RCC 7860 (cell line): Measurements from ENCODE around the gene NAXD.
A peak's percentile ranks its signal among the peaks of the same experiment; 100 is the strongest.
"Not testable (repeated sequence)": the region's sequence is repeated elsewhere in the genome, so short reads cannot be mapped to it uniquely, and the experiment has no call there.

Source experiments
- DNase-seq: peaks from one replicate; pipeline ENCODE4 v3.0.0-alpha.2; 2015; ENCODE audit warnings: low spot score
- FAIRE-seq: peaks from 2 replicates; lab custom pipeline; 2012; peaks lifted over from hg19 to GRCh38; lab: Jason Lieb, UNC

NAXD gene

GRCh38 chr13:110593430-110594130 is 21.8 kb upstream of the NAXD start:
- FAIRE-seq (peak; percentile 75), DNase-seq (peak; percentile 62)

DNA sequence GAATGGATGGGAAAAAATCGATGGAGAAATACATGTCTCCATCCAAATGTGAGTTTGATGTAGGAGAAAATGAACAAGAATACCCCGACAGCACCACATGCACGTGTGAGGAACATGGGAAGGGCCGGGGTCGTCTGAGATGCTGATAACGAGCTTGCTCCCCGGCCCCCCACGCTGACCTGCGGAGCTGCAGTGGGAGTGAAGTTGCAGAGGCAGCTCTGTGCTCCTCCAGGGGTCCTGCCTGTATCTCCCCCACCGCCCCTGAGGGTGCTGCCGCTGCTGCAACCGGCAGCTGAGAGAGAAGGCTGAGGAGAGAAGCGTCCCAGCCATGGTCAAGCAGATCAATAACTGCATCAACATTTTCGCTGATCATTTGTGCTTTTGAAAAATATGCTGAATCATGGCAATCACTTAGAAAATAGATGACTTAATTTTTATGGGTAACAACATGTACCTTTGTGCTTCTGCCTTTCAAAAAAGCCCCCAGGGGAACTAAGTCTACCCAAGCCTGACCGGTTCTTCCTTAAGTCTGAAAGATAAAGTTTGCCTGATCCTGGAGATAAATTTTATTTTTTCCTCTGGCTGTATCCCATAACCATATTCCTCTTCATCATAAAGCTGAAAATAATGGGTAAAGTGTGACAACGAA is 18.2 kb upstream of the NAXD start:
- FAIRE-seq (no peak), DNase-seq (no peak)

- no peak for DNase-seq
- FAIRE-seq = no peak
These were observed 15.0 kb upstream of the NAXD start for GRCh38 chr13:110600261-110600819.

DNA sequence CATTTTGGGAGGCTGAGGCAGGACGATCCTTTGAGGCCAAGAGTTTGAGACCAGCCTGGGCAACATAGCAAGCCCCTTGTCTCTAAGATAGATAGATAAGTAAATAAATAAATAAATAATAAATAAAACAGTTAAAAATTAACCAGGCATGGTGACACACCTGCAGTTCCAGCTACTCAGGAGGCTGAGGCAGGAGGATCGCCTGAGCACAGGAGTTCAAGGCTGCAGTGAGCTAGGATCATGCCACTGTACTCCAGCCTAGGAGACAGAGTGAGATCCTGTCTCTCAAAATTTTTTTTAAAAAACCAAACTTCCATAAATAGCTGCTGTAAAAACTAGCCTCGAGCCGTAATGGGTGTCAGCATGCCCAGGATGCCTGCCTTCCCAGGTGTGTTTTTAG is 14.4 kb upstream of the NAXD start:
- DNase-seq (no peak), FAIRE-seq (no peak)

DNA sequence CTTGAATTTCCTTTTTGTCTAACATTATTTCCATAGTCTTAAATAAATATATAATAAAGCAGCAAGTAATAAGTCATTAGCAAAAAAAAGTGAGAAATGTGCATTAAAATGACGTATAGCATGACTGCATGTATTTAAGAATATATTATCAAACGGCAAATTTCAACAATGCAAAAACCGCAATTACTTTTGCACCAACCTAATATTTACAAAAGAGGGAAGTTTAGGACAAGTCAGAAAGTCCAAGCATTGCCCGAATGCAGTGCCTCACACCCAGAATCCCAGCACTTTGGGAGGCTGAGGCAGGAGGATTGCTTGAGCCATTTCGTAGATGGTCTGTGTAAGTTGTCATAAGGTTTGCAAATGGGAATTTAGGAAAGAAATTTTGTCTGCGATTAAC is 10.2 kb upstream of the NAXD start:
- FAIRE-seq = no peak

GRCh38 chr13:110606281-110606680 is 9.1 kb upstream of the NAXD start:
- not testable (repeated sequence) for FAIRE-seq, DNase-seq

More for the DNA sequence above, 10.2 kb upstream of the NAXD start:
- DNase-seq = no peak

DNA sequence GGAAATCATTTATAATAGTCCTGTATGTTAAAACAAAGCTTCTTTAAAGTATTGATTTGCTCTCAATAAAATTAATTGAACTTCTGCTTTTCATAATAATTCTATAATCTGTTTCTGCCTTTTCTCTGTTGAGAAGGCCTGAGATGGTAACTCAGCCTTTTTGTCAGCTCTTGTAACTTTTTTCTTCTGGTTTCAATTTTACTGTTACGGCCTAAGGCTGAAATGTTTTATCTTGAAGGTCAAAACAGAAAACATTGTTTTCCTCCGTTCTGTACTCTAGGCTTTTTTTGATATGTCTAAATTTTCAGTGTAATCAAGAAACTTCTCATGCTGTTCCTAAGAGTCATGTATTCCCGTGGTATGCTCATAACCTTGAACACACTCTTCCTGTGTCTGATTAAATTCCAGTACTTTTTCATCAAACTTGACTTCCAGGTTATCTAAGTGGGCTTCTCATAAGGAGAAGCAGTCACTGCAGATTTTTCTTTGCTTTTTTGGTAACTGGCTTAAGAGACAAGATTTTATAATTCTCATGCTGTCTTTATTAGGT is 7.6 kb upstream of the NAXD start:
- DNase-seq = no peak
- FAIRE-seq = no peak

DNA sequence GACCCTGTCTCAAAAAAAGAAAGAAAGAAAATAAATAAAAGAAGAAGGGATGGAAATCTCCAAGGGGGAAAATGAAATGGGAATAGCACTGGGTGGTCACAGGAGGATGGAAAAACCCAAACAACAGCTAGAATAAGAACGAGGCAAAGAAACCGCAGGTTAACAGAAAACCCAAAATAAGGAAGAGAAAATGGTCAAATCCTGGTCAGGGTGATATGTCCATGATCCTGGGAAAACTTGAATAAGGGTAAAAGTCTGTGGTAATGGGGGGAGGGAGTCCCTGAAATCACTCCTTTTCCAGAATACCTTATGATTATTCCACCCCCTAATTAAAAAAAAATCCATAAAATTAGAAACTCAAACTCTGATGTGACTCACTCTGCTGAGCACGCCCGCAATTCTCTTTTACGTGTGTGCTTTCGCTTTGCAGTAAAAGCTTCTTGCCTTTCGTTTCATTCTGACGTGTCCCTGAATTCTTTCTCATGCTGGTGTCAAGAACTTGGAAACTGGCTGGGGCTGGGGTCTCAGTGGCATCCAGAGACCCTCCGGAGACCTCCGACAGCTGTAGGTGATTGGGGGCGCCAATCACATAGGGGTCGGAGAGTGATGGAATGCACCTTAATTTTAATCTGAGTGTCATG is 4.3 kb upstream of the NAXD start:
- no peak for DNase-seq
- FAIRE-seq = no peak

DNA sequence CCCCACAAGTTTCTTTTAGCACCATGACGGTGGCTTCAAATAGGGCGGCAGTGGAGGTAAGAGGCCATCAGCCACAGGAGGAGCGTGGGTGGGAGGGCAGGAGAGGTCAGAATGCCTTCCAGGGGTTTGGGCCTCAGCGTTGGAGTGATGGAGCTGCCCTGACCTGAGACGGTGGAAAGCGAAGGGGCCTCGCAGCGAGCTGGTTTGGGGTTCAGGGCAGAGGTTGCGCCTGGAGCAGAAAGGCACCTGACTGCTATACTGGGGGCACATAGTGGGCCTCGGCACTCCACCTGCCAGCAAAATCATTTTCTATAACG is 382 bp upstream of the NAXD start:
- no peak for FAIRE-seq

GRCh38 chr13:110616103-110617101 is 1.1 kb downstream of the NAXD start:
- FAIRE-seq (no peak), DNase-seq (peak; percentile 18)

More for the DNA sequence above, 382 bp upstream of the NAXD start:
- no peak for DNase-seq

DNA sequence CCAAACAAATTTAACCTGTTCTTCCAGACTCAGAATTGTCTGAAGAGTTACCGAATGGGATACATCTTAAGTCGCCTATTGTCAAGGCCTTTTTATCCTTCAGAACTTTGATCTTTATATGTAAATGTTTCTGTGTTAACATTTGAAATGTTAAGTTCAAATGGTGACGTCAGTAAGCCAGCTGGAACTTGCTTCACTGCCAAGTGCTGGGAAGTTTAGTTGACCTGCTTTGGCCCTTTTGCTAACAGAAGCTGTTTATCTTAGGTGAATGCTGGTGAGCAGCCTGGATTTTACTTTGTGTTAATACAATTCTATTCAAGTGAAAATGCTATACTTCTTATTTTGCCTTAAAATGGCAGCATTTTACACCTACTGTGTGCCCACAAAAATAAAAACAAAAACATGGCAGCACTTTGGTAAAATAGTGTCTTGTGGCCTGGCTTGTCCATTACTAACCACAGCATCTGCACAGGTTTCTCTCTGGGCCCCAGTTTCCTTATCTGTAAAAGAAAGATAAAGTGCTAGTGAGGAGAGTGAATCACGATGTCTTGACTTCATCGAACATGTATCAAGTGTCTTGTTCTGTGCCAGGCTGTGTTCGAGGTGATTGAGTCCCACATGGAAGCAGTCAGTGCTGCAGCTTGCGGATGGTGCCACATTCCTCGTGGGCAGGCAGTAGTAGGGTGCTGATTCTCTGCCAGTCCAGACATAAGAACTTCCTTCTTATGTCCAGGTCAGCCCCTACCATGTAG is 2.2 kb downstream of the NAXD start:
- FAIRE-seq = no peak
- no peak for DNase-seq

DNA sequence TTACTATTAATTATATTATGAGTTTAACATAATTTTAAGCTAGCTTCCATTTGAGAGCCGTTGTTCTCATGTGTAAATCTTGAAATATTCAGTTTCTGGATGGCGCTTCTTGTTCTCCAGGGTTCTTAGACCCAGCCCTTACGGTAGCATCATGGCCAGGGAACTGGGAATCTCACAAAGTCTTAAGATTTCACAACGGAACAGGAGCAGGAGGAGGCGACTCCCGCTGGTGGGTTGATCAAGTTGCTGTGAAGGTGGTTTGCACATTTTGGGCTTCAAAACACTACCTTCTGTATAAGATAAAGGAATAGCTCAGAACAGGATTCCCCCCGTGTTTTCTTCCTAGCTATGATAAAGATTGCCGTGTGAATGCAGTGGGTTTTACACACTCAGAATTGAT is 2.8 kb downstream of the NAXD start:
- DNase-seq (no peak), FAIRE-seq (no peak)

DNA sequence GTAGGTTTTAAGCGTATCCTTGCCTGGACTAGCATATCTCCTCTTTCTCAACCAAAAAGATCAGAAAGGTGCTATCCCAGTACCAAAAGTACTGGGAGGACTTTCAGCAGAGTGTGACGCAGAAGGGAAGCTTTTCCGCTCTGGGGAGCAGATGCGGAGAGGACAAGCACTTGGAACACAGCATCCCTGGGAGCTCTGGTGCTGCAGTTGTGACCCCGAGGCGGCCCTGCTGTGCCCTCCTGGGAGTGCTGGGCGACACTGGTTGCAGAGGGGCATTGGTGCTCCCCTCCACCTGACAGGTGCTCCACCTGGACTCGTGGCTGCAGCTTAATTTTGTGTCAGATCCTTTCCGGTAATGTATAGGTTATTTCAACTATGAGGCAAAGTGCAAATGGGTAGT is 3.4 kb downstream of the NAXD start:
- DNase-seq = no peak
- no peak for FAIRE-seq

DNA sequence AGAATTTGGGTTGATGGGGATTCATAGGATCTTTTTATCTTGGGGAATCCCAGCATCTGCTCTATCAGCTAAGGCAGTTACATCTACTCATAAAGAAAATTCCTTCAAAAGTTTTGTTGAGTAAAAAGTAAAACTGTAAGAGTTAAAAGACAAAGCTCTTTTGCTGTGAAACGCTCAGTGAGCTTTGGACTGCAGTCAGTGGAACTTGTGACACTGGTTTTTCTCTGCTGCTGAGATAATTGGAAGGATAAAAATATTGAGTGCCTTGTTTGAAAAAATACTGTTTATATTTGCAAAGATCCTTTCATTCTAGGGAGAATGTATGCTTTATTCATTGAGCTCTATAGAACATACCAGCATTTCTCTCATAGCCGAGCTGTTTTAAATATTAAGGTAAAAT is 5.3 kb downstream of the NAXD start:
- FAIRE-seq (no peak), DNase-seq (no peak)

GRCh38 chr13:110624766-110625756 is 9.7 kb downstream of the NAXD start:
- no peak for FAIRE-seq
- DNase-seq = no peak

- no peak for DNase-seq
- FAIRE-seq = no peak
These were observed 10.5 kb downstream of the NAXD start for GRCh38 chr13:110625771-110626321.

- FAIRE-seq = no peak
- DNase-seq = no peak
These were observed 11.2 kb downstream of the NAXD start for GRCh38 chr13:110626521-110626920.

DNA sequence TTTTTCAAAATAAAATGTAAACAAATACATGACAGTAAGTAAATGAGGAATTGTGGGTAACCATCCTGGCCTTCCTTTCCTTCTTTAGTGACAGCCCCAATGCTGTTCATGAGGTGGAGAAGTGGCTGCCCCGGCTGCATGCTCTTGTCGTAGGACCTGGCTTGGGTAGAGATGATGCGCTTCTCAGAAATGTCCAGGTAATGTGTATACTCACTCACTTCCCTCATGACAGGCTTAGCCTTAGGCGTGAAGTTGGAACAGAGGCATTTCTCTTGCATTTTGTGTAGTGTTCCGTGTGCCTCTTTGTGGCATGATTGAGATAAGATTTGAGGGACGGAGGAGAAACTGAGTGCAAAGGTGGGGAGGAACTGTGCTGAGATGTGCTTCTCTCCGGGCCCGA is 12.0 kb downstream of the NAXD start:
- FAIRE-seq (no peak), DNase-seq (no peak)
